ENCODE results near the gene LRRC9. TPM values are rescaled to one million over a fixed set of nuclear protein-coding genes. Genes with fewer than 3 reads are reported as not detected.

The LRRC9 gene
- total and polyA plus RNA-seq, 2 of the 13 experiments (the other 11 are each of a cell fraction or from before 2014, with no cell fraction given), result 0.08 to 0.18 TPM

DNA sequence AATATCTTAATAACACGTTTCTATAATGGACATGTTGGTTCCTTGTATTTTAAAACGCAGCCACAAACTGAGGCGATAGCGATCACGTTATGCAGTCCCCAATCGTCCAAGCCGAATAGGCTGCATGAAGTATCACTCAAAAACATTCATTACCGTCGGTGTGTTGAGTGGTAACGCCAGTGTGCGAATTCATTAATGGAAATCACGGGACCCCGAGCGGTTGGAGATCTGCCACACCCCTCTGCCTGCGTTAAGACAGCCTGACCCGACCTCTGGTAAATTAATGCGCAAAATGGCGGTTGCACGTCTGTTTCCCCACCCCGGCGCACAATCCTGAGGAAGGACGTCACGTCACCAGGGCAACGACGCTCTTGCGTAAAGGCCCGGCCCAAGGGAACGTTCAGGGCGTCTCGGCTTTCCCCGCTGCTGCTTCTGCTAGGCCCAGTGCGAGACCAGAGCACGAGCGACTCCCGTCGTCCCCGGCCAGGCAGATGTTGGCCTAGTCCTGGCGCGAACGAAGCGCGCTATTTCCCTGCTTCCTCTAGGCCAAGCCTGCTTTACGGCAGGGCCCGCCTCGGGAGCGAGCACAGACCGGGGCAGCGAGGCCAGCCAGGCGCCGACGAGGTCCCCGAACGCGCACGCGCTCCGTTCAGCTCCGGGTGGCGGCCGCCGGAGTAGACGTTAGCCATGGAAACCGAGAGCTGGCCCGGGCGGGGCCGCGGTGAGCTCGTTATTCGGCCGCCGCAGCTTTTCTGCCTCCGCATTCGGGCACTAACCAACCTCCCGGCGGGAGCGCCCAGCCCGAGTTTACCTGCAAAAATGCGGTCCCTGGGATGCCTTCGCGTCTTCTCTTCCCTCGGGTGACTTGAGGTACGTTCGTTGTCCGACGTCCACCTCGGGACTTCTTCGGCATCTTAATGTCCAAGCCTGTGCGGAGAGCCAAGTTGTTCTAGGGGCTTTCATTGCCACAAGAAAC, 171.9 kb downstream of the LRRC9 start, which contains the start of gene PCNX4 (continued):
- TF ChIP-seq, protein P1, sequence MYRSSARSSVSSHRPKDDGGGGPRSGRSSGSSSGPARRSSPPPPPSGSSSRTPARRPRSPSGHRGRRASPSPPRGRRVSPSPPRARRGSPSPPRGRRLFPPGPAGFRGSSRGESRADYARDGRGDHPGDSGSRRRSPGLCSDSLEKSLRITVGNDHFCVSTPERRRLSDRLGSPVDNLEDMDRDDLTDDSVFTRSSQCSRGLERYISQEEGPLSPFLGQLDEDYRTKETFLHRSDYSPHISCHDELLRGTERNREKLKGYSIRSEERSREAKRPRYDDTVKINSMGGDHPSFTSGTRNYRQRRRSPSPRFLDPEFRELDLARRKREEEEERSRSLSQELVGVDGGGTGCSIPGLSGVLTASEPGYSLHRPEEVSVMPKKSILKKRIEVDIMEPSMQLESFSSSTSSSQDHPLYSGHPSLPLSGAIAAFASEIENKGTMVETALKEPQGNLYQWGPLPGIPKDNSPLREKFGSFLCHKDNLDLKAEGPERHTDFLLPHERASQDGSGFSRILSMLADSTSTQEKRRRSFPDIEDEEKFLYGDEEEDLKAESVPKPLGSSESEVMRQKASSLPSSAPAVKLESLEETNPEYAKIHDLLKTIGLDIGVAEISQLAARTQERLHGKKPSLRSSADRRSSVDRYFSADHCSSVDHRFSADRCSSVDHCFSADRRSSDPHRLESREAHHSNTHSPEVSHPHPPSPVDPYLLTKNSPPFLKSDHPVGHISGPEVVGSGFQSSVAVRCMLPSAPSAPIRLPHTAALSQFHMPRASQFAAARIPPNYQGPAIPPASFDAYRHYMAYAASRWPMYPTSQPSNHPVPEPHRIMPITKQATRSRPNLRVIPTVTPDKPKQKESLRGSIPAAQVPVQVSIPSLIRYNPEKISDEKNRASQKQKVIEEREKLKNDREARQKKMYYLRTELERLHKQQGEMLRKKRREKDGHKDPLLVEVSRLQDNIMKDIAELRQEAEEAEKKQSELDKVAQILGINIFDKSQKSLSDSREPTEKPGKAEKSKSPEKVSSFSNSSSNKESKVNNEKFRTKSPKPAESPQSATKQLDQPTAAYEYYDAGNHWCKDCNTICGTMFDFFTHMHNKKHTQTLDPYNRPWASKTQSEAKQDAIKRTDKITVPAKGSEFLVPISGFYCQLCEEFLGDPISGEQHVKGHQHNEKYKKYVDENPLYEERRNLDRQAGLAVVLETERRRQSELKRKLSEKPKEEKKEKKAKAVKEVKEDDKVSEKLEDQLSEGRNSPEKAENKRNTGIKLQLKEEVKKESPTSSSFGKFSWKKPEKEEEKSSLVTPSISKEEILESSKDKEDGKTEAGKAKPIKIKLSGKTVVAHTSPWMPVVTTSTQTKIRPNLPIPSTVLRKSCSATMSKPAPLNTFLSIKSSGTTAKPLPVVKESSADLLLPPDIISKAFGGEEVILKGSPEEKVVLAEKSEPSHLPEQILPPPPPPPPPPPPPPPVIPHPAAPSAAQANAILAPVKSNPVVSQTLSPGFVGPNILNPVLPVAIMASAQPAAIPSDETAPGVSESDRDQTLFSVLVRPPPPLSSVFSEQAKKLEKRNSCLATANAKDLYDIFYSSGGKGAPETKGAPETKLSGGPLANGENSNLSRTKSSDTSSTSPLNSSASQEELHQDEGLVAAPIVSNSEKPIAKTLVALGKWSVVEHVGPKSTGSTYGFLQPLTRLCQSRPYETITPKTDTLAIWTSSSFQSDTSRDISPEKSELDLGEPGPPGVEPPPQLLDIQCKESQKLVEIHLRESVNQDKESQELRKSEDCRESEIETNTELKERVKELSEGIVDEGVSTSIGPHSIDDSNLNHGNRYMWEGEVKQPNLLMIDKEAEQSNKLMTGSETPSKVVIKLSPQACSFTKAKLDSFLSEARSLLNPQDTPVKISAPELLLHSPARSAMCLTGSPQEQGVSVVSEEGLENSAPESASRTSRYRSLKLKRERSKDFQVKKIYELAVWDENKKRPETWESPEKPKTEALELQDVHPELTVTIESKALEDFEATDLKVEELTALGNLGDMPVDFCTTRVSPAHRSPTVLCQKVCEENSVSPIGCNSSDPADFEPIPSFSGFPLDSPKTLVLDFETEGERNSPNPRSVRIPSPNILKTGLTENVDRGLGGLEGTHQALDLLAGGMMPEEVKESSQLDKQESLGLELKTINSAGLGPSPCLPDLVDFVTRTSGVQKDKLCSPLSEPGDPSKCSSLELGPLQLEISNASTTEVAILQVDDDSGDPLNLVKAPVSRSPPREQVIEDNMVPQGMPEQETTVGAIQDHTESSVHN (CRISPR knock-in tag; IDR thresholded peaks at IDR 0.05), result peak; percentile 96; the same call in 1 of the 2 replicates
- TF ChIP-seq, protein P2, sequence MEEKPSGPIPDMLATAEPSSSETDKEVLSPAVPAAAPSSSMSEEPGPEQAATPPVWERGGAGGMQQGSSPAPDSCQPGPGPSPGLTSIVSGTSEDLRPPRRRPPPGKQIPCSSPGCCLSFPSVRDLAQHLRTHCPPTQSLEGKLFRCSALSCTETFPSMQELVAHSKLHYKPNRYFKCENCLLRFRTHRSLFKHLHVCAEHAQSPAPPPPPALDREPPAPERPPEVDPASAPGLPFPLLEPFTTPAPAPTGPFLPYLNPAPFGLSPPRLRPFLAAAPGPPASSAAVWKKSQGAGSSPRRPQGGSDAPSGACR (CRISPR knock-in tag; IDR thresholded peaks at IDR 0.05), result peak; percentile 44; the same call in 1 of the 2 replicates
- no peak for TF ChIP-seq ADNP (CRISPR knock-in tag; IDR thresholded peaks at IDR 0.05)
- TF ChIP-seq SMC3 (IDR thresholded peaks at IDR 0.05; ENCODE audit: low read length), result no peak
- TF ChIP-seq MAFK (conservative IDR thresholded peaks at IDR 0.05 in 1 of 2, IDR thresholded peaks at IDR 0.05 in 1 of 2; ENCODE audit: low read length in 2 of 2), result no peak
- TF ChIP-seq SMARCE1 (IDR thresholded peaks at IDR 0.05; ENCODE audit: borderline replicate concordance), result no peak
- TF ChIP-seq, protein P3, sequence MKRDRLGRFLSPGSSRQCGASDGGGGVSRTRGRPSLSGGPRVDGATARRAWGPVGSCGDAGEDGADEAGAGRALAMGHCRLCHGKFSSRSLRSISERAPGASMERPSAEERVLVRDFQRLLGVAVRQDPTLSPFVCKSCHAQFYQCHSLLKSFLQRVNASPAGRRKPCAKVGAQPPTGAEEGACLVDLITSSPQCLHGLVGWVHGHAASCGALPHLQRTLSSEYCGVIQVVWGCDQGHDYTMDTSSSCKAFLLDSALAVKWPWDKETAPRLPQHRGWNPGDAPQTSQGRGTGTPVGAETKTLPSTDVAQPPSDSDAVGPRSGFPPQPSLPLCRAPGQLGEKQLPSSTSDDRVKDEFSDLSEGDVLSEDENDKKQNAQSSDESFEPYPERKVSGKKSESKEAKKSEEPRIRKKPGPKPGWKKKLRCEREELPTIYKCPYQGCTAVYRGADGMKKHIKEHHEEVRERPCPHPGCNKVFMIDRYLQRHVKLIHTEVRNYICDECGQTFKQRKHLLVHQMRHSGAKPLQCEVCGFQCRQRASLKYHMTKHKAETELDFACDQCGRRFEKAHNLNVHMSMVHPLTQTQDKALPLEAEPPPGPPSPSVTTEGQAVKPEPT (CRISPR knock-in tag; IDR thresholded peaks at IDR 0.05; ENCODE audit: low read depth), result peak; percentile 95
- TF ChIP-seq, protein P4, sequence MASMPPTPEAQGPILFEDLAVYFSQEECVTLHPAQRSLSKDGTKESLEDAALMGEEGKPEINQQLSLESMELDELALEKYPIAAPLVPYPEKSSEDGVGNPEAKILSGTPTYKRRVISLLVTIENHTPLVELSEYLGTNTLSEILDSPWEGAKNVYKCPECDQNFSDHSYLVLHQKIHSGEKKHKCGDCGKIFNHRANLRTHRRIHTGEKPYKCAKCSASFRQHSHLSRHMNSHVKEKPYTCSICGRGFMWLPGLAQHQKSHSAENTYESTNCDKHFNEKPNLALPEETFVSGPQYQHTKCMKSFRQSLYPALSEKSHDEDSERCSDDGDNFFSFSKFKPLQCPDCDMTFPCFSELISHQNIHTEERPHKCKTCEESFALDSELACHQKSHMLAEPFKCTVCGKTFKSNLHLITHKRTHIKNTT (CRISPR knock-in tag; IDR thresholded peaks at IDR 0.05), result no peak
- TF ChIP-seq, protein P5, sequence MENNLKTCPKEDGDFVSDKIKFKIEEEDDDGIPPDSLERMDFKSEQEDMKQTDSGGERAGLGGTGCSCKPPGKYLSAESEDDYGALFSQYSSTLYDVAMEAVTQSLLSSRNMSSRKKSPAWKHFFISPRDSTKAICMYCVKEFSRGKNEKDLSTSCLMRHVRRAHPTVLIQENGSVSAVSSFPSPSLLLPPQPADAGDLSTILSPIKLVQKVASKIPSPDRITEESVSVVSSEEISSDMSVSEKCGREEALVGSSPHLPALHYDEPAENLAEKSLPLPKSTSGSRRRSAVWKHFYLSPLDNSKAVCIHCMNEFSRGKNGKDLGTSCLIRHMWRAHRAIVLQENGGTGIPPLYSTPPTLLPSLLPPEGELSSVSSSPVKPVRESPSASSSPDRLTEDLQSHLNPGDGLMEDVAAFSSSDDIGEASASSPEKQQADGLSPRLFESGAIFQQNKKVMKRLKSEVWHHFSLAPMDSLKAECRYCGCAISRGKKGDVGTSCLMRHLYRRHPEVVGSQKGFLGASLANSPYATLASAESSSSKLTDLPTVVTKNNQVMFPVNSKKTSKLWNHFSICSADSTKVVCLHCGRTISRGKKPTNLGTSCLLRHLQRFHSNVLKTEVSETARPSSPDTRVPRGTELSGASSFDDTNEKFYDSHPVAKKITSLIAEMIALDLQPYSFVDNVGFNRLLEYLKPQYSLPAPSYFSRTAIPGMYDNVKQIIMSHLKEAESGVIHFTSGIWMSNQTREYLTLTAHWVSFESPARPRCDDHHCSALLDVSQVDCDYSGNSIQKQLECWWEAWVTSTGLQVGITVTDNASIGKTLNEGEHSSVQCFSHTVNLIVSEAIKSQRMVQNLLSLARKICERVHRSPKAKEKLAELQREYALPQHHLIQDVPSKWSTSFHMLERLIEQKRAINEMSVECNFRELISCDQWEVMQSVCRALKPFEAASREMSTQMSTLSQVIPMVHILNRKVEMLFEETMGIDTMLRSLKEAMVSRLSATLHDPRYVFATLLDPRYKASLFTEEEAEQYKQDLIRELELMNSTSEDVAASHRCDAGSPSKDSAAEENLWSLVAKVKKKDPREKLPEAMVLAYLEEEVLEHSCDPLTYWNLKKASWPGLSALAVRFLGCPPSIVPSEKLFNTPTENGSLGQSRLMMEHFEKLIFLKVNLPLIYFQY (CRISPR knock-in tag; IDR thresholded peaks at IDR 0.05; ENCODE audit: borderline replicate concordance), result peak; percentile 86; the same call in 1 of the 2 replicates
- peak; percentile 85; the same call in 1 of the 2 replicates for TF ChIP-seq ZNF317 (CRISPR knock-in tag; IDR thresholded peaks at IDR 0.05)

Measured in HepG2 (cell line).